Tibial nerve (tissue), 4 donors: ENCODE data around the gene RAN. TPM values are rescaled to one million over a fixed set of nuclear protein-coding genes. Genes with fewer than 3 reads are reported as not detected.

Experiments
- DNase-seq, 2 donors: peaks; one replicate each; pipeline ENCODE4 v3.0.0-alpha.2; 2019; ENCODE audit warnings: low spot score in 2 of 2
- H3K27ac ChIP-seq, 4 donors: fragments of 200-600 bp; sonication (generic) in 3 of 4; one replicate each; pipeline ENCODE4 v1.5.1; 2017 to 2019; ENCODE audit warnings: mild to moderate bottlenecking in 1 of 4
- H3K27me3 ChIP-seq, 2 donors: fragments of 200-600 bp; sonication (generic) in 1 of 2; one replicate each; pipeline versions ENCODE4 v1.5.1 to v1.6.0; 2017 to 2019
- H3K36me3 ChIP-seq, 3 donors: fragments of 200-600 bp; sonication (generic); one replicate each; pipeline ENCODE4 v1.5.1; 2018 to 2019
- H3K4me1 ChIP-seq, 4 donors: fragments of 200-600 bp; sonication (generic) in 3 of 4; one replicate each; pipeline ENCODE4 v1.5.1; 2017 to 2019
- H3K4me3 ChIP-seq, 4 donors: fragments of 200-600 bp; sonication (generic) in 3 of 4; one replicate each; pipeline ENCODE4 v1.5.1; 2017 to 2019; ENCODE audit warnings: mild to moderate bottlenecking in 1 of 4, moderate library complexity in 1 of 4
- H3K9me3 ChIP-seq, 4 donors: fragments of 200-600 bp; sonication (generic) in 3 of 4; one replicate each; pipeline ENCODE4 v1.5.1; 2017 to 2019
- EP300 ChIP-seq, 2 donors: sonication (generic); formaldehyde crosslinking; IDR thresholded peaks; one replicate each; pipeline ENCODE4 v1.6.1; 2017; ENCODE audit warnings: antibody characterized with exemption in 2 of 2, mild to moderate bottlenecking in 1 of 2
- POLR2A ChIP-seq, 2 donors: fragments of 450-650 bp; IDR thresholded peaks; one replicate each; pipeline ENCODE4 v1.6.1; 2017; ENCODE audit warnings: antibody characterized with exemption in 2 of 2, mild to moderate bottlenecking in 2 of 2, moderate library complexity in 2 of 2
- whole genome bisulfite sequencing, 2 donors: methylation state at CpG; one replicate each; pipeline ENCODE4 v1.1.5; 2018; 5-methylcytosine and 5-hydroxymethylcytosine counted together
- total RNA-seq, 4 donors: library from RNA; depleted of rRNA; stranded (reverse); fragments of >200 nt; gene quantifications; one replicate each; pipeline ENCODE4 v1.1.0, GENCODE V29; 2016
- TF ChIP-seq, protein P1 (sequence below), 5 experiments: fragments of 200-600 bp in 3 of 5; fragments of 450-650 bp in 2 of 5; sonication (generic) in 3 of 5; IDR thresholded peaks; one replicate each; pipeline ENCODE4 v1.5.1; 2016 to 2019; ENCODE audit warnings: antibody characterized with exemption in 5 of 5, mild to moderate bottlenecking in 3 of 5, moderate library complexity in 2 of 5

RAN gene
- 100 to 1,000 TPM; 105 to 155 (median 124) TPM for total RNA-seq

GRCh38 chr12:130871286-130872178 lies at the start of gene RAN:
Gene RAN (plus strand): TSS chr12:130872066. CDS start chr12:130872594, 528 bp downstream.
- TF ChIP-seq EP300 (IDR thresholded peaks at IDR 0.05) (peak in 1 of 2 donors; percentile 67), POLR2A (IDR thresholded peaks at IDR 0.05) (peak; percentile 56 to 65)
- TF ChIP-seq, protein P1, sequence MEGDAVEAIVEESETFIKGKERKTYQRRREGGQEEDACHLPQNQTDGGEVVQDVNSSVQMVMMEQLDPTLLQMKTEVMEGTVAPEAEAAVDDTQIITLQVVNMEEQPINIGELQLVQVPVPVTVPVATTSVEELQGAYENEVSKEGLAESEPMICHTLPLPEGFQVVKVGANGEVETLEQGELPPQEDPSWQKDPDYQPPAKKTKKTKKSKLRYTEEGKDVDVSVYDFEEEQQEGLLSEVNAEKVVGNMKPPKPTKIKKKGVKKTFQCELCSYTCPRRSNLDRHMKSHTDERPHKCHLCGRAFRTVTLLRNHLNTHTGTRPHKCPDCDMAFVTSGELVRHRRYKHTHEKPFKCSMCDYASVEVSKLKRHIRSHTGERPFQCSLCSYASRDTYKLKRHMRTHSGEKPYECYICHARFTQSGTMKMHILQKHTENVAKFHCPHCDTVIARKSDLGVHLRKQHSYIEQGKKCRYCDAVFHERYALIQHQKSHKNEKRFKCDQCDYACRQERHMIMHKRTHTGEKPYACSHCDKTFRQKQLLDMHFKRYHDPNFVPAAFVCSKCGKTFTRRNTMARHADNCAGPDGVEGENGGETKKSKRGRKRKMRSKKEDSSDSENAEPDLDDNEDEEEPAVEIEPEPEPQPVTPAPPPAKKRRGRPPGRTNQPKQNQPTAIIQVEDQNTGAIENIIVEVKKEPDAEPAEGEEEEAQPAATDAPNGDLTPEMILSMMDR (IDR thresholded peaks at IDR 0.05): peak in 2 of 5 experiments; percentile 10 to 30
- peak within 1 kb of the TSS; percentile 74 to 99 (median 78) for H3K4me3 ChIP-seq
- peak within 1 kb of the TSS; percentile 93 to 97 (median 94) for H3K27ac ChIP-seq
- H3K4me1 ChIP-seq: peaks cover 0 to 44% (median 18%) of the 10 kb centered on the region in 4 donors
- H3K36me3 ChIP-seq: peaks cover 0 to 33% (median 19%) of the 10 kb centered on the region in 3 donors
- H3K27me3 ChIP-seq: no peaks in the 10 kb centered on the region
- peak; percentile 60 to 74 for DNase-seq
- H3K9me3 ChIP-seq: no peaks in the 10 kb centered on the region
- 22 to 24% methylated on average over 18 to 27 of the region's 118 CpGs for WGBS, 2 donors

DNA sequence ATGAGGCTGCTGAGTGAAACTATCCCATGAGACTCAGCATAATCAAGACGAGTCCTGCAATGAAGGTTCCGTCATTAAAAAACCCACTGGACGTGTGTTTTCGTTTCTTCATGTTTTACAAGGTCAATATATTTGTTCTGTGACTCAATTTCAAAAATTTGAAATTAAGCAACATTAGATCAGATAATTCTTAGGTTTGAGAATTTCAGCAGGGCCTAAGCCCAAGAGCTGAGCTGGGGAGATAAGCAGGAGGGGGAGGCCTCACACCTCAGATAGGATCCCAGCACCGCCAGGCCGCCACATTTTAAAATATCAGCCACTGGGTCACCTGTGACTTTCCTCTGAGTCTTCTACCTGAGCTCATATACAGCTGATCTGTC lies 46.1 kb upstream of the RAN start:
- TF ChIP-seq, protein P1 (IDR thresholded peaks at IDR 0.05): no peak
- no peak for TF ChIP-seq EP300 (IDR thresholded peaks at IDR 0.05)
- TF ChIP-seq POLR2A (IDR thresholded peaks at IDR 0.05): no peak
- WGBS, 2 donors: 82 to 85% methylated on average over 6 of the region's 6 CpGs
- Histone ChIP-seq H3K27me3 (no peaks in the 10 kb centered on the region), H3K27ac (peak overlapping the region in 2 of 4 donors; percentile 25 to 54), H3K4me1 (peaks cover 0 to 44% (median 4%) of the 10 kb centered on the region in 4 donors), H3K9me3 (no peaks in the 10 kb centered on the region), H3K36me3 (peaks cover 0 to 48% (median 0%) of the 10 kb centered on the region in 3 donors), H3K4me3 (no peak overlapping the region)
- no peak for DNase-seq

DNA sequence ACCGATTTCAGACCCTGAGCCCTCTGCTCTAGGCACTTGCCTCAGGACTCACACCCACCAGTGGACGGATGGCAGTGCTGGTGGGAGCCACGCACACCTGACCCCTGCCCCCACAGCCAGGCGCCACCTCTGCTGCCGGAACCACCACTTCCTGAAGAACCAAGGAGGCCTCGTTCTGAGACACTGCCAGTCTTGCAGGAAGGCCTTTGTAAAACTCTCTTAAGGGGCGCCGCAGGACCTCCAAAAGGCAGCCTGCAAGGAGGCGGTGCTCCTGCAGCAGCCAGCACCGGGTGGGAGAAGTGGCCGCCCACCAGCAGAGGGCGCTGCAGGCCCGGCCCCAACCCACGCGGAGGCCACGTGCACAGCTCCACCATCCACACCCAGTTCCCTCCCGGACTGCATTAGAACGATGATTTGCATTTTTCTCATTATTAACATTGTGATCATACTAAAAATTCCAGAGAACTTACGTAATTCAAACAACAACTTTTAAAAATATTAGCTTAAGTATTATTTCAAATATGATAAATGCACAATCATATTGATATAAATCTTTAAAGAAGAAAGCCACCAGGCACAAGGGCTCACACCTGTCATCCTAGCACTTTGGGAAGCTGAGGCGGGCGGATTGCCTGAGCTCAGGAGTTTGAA lies 45.6 kb upstream of the RAN start:
- Histone ChIP-seq H3K9me3 (no peaks in the 10 kb centered on the region), H3K27me3 (no peaks in the 10 kb centered on the region), H3K36me3 (peaks cover 0 to 43% (median 0%) of the 10 kb centered on the region in 3 donors), H3K27ac (peak overlapping the region in 2 of 4 donors; percentile 25 to 54), H3K4me3 (no peak overlapping the region), H3K4me1 (peaks cover 0 to 48% (median 4%) of the 10 kb centered on the region in 4 donors)
- 63 to 68% methylated on average over 21 of the region's 21 CpGs for WGBS, 2 donors
- DNase-seq: no peak
- no peak for TF ChIP-seq EP300 (IDR thresholded peaks at IDR 0.05)
- TF ChIP-seq, protein P1 (IDR thresholded peaks at IDR 0.05): peak; percentile 45 to 65 (median 54)

DNA sequence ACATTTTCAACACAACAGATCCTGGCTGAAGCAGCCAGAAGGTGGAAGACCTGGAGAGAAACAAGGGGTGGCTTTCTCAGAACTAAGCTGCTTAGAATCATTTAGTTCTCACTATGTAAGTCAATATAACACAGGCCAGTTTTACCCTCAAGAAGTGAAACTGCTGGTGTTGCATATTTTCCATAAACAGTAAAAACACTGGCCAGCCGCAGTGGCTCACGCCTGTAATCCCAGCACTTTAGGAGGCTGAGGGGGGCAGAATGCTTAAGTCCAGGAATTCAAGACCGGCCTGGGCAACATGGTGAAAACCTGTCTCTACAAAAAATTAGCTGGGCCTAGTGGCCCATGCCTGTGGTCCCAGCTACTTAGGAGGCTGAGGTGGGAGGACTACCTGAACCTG lies 44.4 kb upstream of the RAN start:
- WGBS, 2 donors: 56 to 62% methylated on average over 3 of the region's 3 CpGs
- DNase-seq: no peak
- H3K27ac ChIP-seq: peak overlapping the region in 3 of 4 donors; percentile 26 to 71 (median 58)
- H3K4me1 ChIP-seq: peaks cover 0 to 55% (median 4%) of the 10 kb centered on the region in 4 donors
- no peaks in the 10 kb centered on the region for H3K27me3 ChIP-seq
- no peak overlapping the region for H3K4me3 ChIP-seq
- H3K36me3 ChIP-seq: peaks cover 0 to 32% (median 0%) of the 10 kb centered on the region in 3 donors
- no peak for TF ChIP-seq POLR2A (IDR thresholded peaks at IDR 0.05)
- TF ChIP-seq EP300 (IDR thresholded peaks at IDR 0.05): no peak
- TF ChIP-seq, protein P1 (IDR thresholded peaks at IDR 0.05): no peak
- H3K9me3 ChIP-seq: no peaks in the 10 kb centered on the region
